UCSD-AML1 (cell line): ENCODE measurements around the gene RITA1.
"Not testable (repeated sequence)": the region's sequence is repeated elsewhere in the genome, so short reads cannot be mapped to it uniquely, and the experiment has no call there.

Experiments used
- DNase-seq: peaks from one replicate; lab custom pipeline; 2025; ENCODE audit not compliant: unreplicated experiment; lab: John Stamatoyannopoulos, UW

RITA1 gene

GRCh38 chr12:113185180-113186032, at the start of gene RITA1, which contains the start of gene DDX54:
TSS of gene RITA1 (plus strand) at chr12:113185721. CDS start at chr12:113186747, 1,026 bp downstream.
TSS of gene DDX54 (minus strand) at chr12:113185478. CDS start at chr12:113185451, 27 bp downstream.
- DNase-seq: peak; percentile 85

GRCh38 chr12:113136128-113136989, 49.2 kb upstream of the RITA1 start:
- peak; percentile 63 for DNase-seq

- no peak for DNase-seq
Observed at GRCh38 chr12:113136990-113137511, 48.5 kb upstream of the RITA1 start.

GRCh38 chr12:113137861-113138783, 47.4 kb upstream of the RITA1 start:
- no peak for DNase-seq

- DNase-seq: no peak
Observed at GRCh38 chr12:113138826-113139225, 46.7 kb upstream of the RITA1 start.

- no peak for DNase-seq
Observed at GRCh38 chr12:113140706-113141105, 44.8 kb upstream of the RITA1 start.

GRCh38 chr12:113141716-113142115, 43.8 kb upstream of the RITA1 start:
- not testable (repeated sequence) for DNase-seq

- DNase-seq: peak; percentile 65
Observed at GRCh38 chr12:113142173-113142885, 43.2 kb upstream of the RITA1 start.

- no peak for DNase-seq
Observed at GRCh38 chr12:113142886-113143332, 42.6 kb upstream of the RITA1 start.

GRCh38 chr12:113143959-113144358, 41.6 kb upstream of the RITA1 start:
- no peak for DNase-seq

- DNase-seq: no peak
Observed at GRCh38 chr12:113144806-113145205, 40.7 kb upstream of the RITA1 start.

GRCh38 chr12:113145720-113146551, 39.6 kb upstream of the RITA1 start:
- DNase-seq: no peak

- no peak for DNase-seq
Observed at GRCh38 chr12:113146999-113147398, 38.5 kb upstream of the RITA1 start.

- peak; percentile 36 for DNase-seq
Observed at GRCh38 chr12:113149361-113150150, 36.0 kb upstream of the RITA1 start, which contains the start of gene CFAP73. TSS of gene CFAP73 (plus strand) at chr12:113149724. CDS start at chr12:113149858, 134 bp downstream.

- DNase-seq: no peak
Observed at GRCh38 chr12:113151655-113152054, 33.9 kb upstream of the RITA1 start.

- no peak for DNase-seq
Observed at GRCh38 chr12:113152196-113152834, 33.2 kb upstream of the RITA1 start.
